GM10847 (cell line): ENCODE measurements around the gene CCDC121.

Experiments used
- POLR2A ChIP-seq: IDR thresholded peaks from 2 replicates; pipeline ENCODE4 v1.6.1; 2011; ENCODE audit not compliant: insufficient read length; ENCODE audit errors: extremely low read depth

Gene CCDC121

GRCh38 chr2:27588308-27588707, 40.5 kb downstream of the CCDC121 start:
- no peak for TF ChIP-seq POLR2A

DNA sequence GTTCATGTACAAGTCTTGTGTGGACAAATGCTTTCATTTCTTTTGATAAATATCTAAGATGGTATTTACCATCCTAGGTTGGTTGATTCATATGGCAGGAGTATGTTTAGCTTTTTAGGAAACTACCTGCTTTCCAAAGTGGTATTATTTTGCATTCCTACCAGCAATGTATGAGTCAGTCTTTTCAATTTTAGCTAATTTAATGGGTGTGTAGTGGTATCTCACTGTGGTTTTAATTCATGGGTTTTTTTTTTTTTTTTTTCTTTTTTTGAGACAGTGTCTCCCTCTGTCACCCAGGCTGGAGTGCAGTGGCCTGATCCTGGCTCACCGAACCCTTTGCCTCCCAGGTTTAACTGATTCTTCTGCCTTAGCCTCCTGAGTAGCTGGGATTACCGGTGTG, 41.8 kb downstream of the CCDC121 start:
- TF ChIP-seq POLR2A, result no peak

DNA sequence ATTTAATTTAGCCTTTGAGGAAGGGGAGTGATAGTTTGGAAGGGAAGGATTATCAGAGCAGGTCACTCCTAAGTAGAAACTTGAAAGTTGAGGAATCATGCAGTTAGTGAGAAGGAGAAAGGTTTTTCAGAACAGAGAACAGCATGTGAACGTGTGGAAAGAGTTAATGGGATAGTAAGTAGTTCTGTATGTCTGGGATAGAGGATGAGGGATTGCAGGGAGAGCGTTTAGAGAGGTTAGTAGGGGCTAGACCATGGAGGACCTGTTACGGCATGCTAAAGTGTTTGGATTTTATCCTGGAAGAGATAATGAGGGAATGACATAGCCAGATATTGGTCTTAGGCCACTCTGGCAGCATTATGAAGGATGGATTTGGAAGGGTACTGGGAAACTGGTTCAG, 44.2 kb downstream of the CCDC121 start:
- no peak for TF ChIP-seq POLR2A

GRCh38 chr2:27583390-27583915, 45.4 kb downstream of the CCDC121 start:
- no peak for TF ChIP-seq POLR2A

DNA sequence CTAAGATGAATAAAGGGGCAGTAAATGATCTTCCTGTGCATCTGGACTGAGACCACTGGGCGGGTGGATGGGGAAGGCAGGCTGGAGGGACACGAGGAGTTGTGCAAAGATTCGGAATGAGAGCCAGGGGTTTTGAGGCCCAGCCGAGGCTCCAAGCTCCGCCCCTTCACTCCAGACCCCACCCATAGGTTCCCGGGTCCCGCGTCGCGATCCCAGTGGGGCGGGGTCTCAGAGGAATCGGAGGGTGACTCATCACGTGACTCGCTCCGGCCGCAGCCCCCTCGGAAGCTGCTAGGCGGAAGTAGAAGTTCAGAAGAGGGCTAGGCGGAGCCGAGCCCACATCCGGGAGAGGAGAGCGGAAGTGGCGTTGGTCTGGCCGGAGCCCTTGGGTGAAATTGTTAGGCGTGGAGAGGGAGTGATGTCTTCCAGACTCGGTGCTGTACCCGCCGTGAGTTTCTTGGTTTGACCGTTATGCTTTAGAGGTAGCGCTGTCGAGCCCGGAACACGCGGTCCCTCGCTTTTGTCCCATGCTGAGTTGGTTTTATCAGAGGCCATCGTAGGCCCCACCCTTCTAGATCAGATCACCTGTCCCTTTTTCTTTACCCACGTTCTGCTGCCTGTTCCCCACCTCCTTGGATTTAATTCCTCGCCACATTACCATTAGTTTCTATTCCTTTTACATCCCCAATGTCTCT, 46.0 kb downstream of the CCDC121 start, which contains the start of gene ZNF512:
Gene ZNF512, plus strand, starts transcription at position 348 of the 695 bp plus-strand sequence. Its CDS starts 71 bp downstream, at position 419.
- TF ChIP-seq POLR2A, result peak; percentile 67

DNA sequence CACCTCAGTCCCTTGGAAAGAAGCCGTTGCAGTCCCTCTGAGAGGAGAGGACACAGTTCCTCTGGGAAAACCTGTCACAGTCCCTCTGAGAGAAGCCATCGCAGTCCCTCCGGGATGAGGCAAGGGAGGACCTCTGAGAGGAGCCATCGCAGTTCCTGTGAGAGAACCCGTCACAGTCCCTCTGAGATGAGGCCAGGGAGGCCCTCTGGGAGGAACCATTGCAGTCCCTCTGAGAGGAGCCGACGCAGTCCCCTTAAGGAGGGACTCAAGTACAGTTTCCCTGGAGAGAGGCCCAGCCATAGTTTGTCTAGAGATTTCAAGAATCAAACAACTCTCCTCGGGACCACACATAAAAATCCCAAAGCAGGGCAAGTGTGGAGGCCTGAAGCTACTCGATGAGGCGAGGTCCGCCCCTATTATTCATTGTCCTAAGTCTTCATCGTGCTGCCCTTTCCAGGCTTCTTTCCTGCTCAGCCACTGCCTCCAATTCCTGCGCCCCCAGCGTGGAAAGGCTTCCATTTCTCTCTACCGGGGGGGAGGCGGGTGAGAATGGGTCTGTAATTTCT, 46.6 kb downstream of the CCDC121 start:
- no peak for TF ChIP-seq POLR2A

DNA sequence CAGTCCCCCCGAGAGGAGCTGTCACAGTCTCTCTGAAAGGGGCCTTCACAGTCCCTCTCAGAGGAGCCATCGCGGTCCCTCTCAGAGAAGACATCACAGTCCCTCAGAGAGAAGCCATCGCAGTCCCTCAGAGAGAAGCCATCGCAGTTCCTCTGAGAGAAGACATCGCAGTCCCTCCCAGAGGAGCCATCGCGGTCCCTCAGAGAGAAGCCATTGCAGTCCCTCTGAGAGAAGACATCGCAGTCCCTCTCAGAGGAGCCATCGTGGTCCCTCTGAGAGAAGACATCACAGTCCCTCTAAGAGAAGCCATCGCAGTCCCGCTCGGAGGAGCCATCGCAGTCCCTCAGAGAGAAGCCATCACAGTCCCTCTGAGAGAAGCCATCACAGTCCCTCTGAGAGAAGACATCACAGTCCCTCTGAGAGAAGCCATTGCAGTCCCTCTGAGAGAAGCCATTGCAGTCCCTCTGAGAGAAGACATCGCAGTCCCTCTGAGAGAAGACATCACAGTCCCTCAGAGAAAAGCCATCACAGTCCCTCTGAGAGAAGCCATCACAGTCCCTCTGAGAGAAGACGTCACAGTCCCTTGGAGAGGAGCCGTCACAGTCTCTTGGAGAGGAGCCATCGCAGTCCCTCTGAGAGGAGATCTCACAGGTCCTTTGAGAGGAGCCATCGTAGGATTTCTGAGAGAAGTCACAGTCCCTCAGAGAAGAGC, 47.2 kb downstream of the CCDC121 start:
- no peak for TF ChIP-seq POLR2A
